ENCODE data around the gene FAM107B.

- TF ChIP-seq RFX5 (IDR thresholded peaks at IDR 0.05; ENCODE audit: borderline replicate concordance, low read depth, low read length) (no peak), RBBP5 (IDR thresholded peaks at IDR 0.05; ENCODE audit: borderline replicate concordance, low read depth, low read length) (no peak), POLR2A (IDR thresholded peaks at IDR 0.05; ENCODE audit: control extremely low read depth in 1 of 2, low read depth in 2 of 2, low read length in 2 of 2) (no peak), YY1 (IDR thresholded peaks at IDR 0.05; ENCODE audit: low read depth, low read length) (no peak), KDM1A (IDR thresholded peaks at IDR 0.05; ENCODE audit: borderline replicate concordance, low read length) (no peak), GTF2F1 (IDR thresholded peaks at IDR 0.05; ENCODE audit: borderline replicate concordance, low read depth, low read length) (no peak), EZH2 (IDR thresholded peaks at IDR 0.05; ENCODE audit: low read depth, low read length, severe bottlenecking) (no peak), TEAD4 (IDR thresholded peaks at IDR 0.05; ENCODE audit: low read depth, low read length) (no peak)
- TF ChIP-seq, protein P1, sequence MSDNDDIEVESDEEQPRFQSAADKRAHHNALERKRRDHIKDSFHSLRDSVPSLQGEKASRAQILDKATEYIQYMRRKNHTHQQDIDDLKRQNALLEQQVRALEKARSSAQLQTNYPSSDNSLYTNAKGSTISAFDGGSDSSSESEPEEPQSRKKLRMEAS (IDR thresholded peaks at IDR 0.05), result no peak
- TF ChIP-seq, protein P2, sequence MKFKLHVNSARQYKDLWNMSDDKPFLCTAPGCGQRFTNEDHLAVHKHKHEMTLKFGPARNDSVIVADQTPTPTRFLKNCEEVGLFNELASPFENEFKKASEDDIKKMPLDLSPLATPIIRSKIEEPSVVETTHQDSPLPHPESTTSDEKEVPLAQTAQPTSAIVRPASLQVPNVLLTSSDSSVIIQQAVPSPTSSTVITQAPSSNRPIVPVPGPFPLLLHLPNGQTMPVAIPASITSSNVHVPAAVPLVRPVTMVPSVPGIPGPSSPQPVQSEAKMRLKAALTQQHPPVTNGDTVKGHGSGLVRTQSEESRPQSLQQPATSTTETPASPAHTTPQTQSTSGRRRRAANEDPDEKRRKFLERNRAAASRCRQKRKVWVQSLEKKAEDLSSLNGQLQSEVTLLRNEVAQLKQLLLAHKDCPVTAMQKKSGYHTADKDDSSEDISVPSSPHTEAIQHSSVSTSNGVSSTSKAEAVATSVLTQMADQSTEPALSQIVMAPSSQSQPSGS (IDR thresholded peaks at IDR 0.05; ENCODE audit: low read length), result no peak
- TF ChIP-seq, protein P3, sequence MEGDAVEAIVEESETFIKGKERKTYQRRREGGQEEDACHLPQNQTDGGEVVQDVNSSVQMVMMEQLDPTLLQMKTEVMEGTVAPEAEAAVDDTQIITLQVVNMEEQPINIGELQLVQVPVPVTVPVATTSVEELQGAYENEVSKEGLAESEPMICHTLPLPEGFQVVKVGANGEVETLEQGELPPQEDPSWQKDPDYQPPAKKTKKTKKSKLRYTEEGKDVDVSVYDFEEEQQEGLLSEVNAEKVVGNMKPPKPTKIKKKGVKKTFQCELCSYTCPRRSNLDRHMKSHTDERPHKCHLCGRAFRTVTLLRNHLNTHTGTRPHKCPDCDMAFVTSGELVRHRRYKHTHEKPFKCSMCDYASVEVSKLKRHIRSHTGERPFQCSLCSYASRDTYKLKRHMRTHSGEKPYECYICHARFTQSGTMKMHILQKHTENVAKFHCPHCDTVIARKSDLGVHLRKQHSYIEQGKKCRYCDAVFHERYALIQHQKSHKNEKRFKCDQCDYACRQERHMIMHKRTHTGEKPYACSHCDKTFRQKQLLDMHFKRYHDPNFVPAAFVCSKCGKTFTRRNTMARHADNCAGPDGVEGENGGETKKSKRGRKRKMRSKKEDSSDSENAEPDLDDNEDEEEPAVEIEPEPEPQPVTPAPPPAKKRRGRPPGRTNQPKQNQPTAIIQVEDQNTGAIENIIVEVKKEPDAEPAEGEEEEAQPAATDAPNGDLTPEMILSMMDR (IDR thresholded peaks at IDR 0.05; ENCODE audit: control extremely low read depth in 1 of 3, insufficient read depth in 1 of 3, low read depth in 1 of 3, low read length in 3 of 3), result no peak
- TF ChIP-seq, protein P4, sequence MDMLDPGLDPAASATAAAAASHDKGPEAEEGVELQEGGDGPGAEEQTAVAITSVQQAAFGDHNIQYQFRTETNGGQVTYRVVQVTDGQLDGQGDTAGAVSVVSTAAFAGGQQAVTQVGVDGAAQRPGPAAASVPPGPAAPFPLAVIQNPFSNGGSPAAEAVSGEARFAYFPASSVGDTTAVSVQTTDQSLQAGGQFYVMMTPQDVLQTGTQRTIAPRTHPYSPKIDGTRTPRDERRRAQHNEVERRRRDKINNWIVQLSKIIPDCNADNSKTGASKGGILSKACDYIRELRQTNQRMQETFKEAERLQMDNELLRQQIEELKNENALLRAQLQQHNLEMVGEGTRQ (IDR thresholded peaks at IDR 0.05; ENCODE audit: low read length), result no peak
These were observed 298.7 kb downstream of the FAM107B start for GRCh38 chr10:14476006-14476405.

Measured in H1 (cell line).